PC-9 (cell line): Measurements from ENCODE around the gene SIK3.

Experiments used
- EZH2 ChIP-seq: fragments of 200-600 bp; sonication (generic); IDR thresholded peaks from 2 replicates; pipeline ENCODE4 v1.8.0; 2017; ENCODE audit warnings: antibody characterized with exemption, low read depth
- TF ChIP-seq, protein P1 (sequence below): fragments of 200-600 bp; sonication (generic); conservative IDR thresholded peaks from 2 replicates; pipeline ENCODE4 v1.6.1; 2017; ENCODE audit warnings: mixed run types, antibody characterized with exemption, mild to moderate bottlenecking, moderate library complexity

DNA sequence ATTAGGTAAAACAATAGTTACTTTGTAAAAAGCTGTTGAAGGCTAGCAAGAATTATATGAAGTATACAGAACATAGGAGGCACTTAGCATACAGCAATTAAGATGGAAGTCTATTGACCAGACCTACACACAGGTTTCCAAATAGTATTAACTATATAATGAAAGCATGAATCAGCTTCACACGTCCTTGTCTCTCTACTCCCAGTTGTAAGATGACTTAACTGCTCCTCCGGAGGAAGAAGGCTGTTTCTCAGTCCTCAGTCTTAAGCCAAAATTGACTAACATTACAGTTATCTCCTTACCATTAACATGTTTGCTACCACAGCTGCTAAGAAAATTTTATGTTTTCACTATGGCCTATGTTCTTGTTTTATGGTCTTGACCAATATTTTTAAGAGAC, 24.7 kb downstream of the SIK3 start:
- no peak for TF ChIP-seq EZH2
- TF ChIP-seq, protein P1, sequence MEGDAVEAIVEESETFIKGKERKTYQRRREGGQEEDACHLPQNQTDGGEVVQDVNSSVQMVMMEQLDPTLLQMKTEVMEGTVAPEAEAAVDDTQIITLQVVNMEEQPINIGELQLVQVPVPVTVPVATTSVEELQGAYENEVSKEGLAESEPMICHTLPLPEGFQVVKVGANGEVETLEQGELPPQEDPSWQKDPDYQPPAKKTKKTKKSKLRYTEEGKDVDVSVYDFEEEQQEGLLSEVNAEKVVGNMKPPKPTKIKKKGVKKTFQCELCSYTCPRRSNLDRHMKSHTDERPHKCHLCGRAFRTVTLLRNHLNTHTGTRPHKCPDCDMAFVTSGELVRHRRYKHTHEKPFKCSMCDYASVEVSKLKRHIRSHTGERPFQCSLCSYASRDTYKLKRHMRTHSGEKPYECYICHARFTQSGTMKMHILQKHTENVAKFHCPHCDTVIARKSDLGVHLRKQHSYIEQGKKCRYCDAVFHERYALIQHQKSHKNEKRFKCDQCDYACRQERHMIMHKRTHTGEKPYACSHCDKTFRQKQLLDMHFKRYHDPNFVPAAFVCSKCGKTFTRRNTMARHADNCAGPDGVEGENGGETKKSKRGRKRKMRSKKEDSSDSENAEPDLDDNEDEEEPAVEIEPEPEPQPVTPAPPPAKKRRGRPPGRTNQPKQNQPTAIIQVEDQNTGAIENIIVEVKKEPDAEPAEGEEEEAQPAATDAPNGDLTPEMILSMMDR = no peak
